Testis (tissue), 3 donors: ENCODE data around the gene ADAMTS4. TPM values are rescaled to one million over a fixed set of nuclear protein-coding genes. Genes with fewer than 3 reads are reported as not detected.

Experiments used
- DNase-seq: peaks from one replicate; pipeline ENCODE4 v3.0.0-alpha.2; 2019
- H3K27ac ChIP-seq, 2 donors: fragments of 200-600 bp; sonication (generic); one replicate each; pipeline ENCODE4 v1.5.1; 2019
- H3K27me3 ChIP-seq: fragments of 200-600 bp; sonication (generic); one replicate; pipeline ENCODE4 v1.5.1; 2019
- H3K36me3 ChIP-seq: fragments of 200-600 bp; sonication (generic); one replicate; pipeline ENCODE4 v1.5.1; 2017; ENCODE audit warnings: low read depth; ENCODE audit errors: missing control alignments
- H3K4me1 ChIP-seq: fragments of 200-600 bp; sonication (generic); one replicate; pipeline ENCODE4 v1.5.1; 2019
- H3K4me3 ChIP-seq, 2 donors: fragments of 200-600 bp; sonication (generic); one replicate each; pipeline ENCODE4 v1.5.1; 2017 to 2019
- H3K9me3 ChIP-seq: fragments of 200-600 bp; sonication (generic); one replicate; pipeline ENCODE4 v1.5.1; 2017
- POLR2A ChIP-seq: fragments of 450-650 bp; IDR thresholded peaks from one replicate; pipeline ENCODE4 v1.6.1; 2017; ENCODE audit warnings: antibody characterized with exemption, mild to moderate bottlenecking, moderate library complexity
- WGBS, 2 donors: methylation state at CpG; one replicate each; pipeline ENCODE4 v1.1.5; 2018; 5-methylcytosine and 5-hydroxymethylcytosine counted together
- intact Hi-C: fragments of 100-400 bp; cut with DNase I; formaldehyde crosslinking; loops from one replicate; pipeline ENCODE4 v1.15.1; 2023; ENCODE audit warnings: low total_unique reads
- polyA plus RNA-seq: library from polyadenylated mRNA; stranded (reverse); fragments of 350-450 nt; fragmentation: Illumina TruSeq; extraction: RNeasy Lipid Tissue Mini Kit (QIAGEN cat#74804); gene quantifications from one replicate; pipeline ENCODE4 v1.2.3, GENCODE V29; 2014; ENCODE audit warnings: low read depth, low replicate concordance; ENCODE audit not compliant: insufficient read depth
- total RNA-seq, 2 donors: library from RNA; depleted of rRNA; stranded (reverse); fragments of >200 nt; gene quantifications; one replicate each; pipeline ENCODE4 v1.2.3, GENCODE V29; 2016
- TF ChIP-seq, protein P1 (sequence below), 3 experiments: fragments of 450-650 bp in 2 of 3; fragments of 200-600 bp in 1 of 3; sonication (generic) in 1 of 3; IDR thresholded peaks; one replicate each; pipeline ENCODE4 v1.5.1; 2016 to 2019; ENCODE audit warnings: antibody characterized with exemption in 3 of 3, mild to moderate bottlenecking in 2 of 3, moderate library complexity in 1 of 3

ADAMTS4 gene
- total and polyA plus RNA-seq, 3 donors from 2014 or later = 2.4 to 3.2 (median 2.7) TPM

- intact Hi-C loops = no loop called here
- no peak overlapping the region for H3K4me3 ChIP-seq
- no peaks in the 10 kb centered on the region for H3K9me3 ChIP-seq
- H3K27ac ChIP-seq = no peak overlapping the region
- no peak for DNase-seq
- WGBS, 2 donors = 90 to 92% methylated on average over 10 of the region's 10 CpGs
- no peaks in the 10 kb centered on the region for H3K27me3 ChIP-seq
- TF ChIP-seq POLR2A = no peak
- TF ChIP-seq, protein P1, sequence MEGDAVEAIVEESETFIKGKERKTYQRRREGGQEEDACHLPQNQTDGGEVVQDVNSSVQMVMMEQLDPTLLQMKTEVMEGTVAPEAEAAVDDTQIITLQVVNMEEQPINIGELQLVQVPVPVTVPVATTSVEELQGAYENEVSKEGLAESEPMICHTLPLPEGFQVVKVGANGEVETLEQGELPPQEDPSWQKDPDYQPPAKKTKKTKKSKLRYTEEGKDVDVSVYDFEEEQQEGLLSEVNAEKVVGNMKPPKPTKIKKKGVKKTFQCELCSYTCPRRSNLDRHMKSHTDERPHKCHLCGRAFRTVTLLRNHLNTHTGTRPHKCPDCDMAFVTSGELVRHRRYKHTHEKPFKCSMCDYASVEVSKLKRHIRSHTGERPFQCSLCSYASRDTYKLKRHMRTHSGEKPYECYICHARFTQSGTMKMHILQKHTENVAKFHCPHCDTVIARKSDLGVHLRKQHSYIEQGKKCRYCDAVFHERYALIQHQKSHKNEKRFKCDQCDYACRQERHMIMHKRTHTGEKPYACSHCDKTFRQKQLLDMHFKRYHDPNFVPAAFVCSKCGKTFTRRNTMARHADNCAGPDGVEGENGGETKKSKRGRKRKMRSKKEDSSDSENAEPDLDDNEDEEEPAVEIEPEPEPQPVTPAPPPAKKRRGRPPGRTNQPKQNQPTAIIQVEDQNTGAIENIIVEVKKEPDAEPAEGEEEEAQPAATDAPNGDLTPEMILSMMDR (IDR thresholded peaks at IDR 0.05) = no peak
- no peaks in the 10 kb centered on the region for H3K36me3 ChIP-seq
- H3K4me1 ChIP-seq = peaks cover 33% of the 10 kb centered on the region
These were observed 36.0 kb downstream of the ADAMTS4 start for GRCh38 chr1:161162806-161163205.

DNA sequence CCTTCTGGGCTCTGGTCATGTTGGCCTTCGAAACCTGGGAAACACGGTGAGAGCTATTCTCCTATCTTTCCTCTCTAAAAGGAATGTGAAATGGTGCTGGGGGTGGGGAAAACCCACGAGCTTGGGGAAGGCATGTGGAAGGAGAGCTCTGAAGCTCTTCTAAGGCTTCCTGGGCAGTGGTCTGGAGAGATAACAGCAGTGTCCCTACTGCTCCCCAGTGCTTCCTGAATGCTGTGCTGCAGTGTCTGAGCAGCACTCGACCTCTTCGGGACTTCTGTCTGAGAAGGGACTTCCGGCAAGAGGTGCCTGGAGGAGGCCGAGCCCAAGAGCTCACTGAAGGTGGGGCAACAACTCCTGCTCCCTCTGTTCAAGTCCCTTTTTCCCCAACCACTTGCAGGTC is 36.8 kb downstream of the ADAMTS4 start:
- no peak overlapping the region for H3K27ac ChIP-seq
- H3K27me3 ChIP-seq = no peaks in the 10 kb centered on the region
- intact Hi-C loops = no loop called here
- no peaks in the 10 kb centered on the region for H3K36me3 ChIP-seq
- WGBS, 2 donors = 63 to 80% methylated on average over 7 of the region's 7 CpGs
- no peaks in the 10 kb centered on the region for H3K9me3 ChIP-seq
- no peak for DNase-seq
- no peak overlapping the region for H3K4me3 ChIP-seq
- peaks cover 30% of the 10 kb centered on the region for H3K4me1 ChIP-seq
- TF ChIP-seq, protein P1 (IDR thresholded peaks at IDR 0.05) = no peak
- TF ChIP-seq POLR2A = no peak

DNA sequence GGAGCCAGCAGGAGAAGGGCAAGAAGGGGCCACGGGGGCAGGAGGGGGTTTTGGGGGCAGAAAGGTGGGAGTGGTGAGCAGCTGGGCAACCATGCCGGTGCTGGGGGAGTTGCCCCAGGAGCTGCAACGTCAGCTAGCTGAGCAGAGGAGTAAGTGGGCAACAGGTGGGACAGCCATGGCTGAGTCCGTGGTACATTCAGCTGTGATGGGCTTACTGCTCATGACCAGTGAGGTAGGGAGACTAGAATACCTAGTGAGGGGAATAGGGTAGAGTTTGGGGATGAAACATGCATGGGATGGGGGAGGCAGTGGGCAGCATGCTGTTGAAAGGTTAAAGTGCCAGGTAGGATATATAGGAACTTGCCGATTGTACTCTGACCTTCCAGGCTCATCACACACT is 37.2 kb downstream of the ADAMTS4 start:
- WGBS, 2 donors = 69 to 81% methylated on average over 5 of the region's 5 CpGs
- no peak for TF ChIP-seq POLR2A
- TF ChIP-seq, protein P1 (IDR thresholded peaks at IDR 0.05) = no peak
- intact Hi-C loops = no loop called here
- no peak overlapping the region for H3K4me3 ChIP-seq
- no peak for DNase-seq
- no peaks in the 10 kb centered on the region for H3K27me3 ChIP-seq
- H3K4me1 ChIP-seq = peaks cover 29% of the 10 kb centered on the region
- H3K9me3 ChIP-seq = no peaks in the 10 kb centered on the region
- no peaks in the 10 kb centered on the region for H3K36me3 ChIP-seq
- H3K27ac ChIP-seq = no peak overlapping the region

- no peak for TF ChIP-seq POLR2A
- TF ChIP-seq, protein P1 (IDR thresholded peaks at IDR 0.05) = no peak
- WGBS, 2 donors = 82 to 90% methylated on average over 18 to 22 of the region's 22 CpGs
- H3K4me3 ChIP-seq = no peak overlapping the region
- intact Hi-C loops = no loop called here
- H3K27ac ChIP-seq = no peak overlapping the region
- no peak for DNase-seq
- H3K36me3 ChIP-seq = no peaks in the 10 kb centered on the region
- no peaks in the 10 kb centered on the region for H3K9me3 ChIP-seq
- no peaks in the 10 kb centered on the region for H3K27me3 ChIP-seq
- peaks cover 29% of the 10 kb centered on the region for H3K4me1 ChIP-seq
These were observed 38.1 kb downstream of the ADAMTS4 start for GRCh38 chr1:161160671-161161145.

GRCh38 chr1:161159913-161160243 is 39.0 kb downstream of the ADAMTS4 start:
- TF ChIP-seq, protein P1 (IDR thresholded peaks at IDR 0.05) = no peak
- TF ChIP-seq POLR2A = no peak
- peak overlapping the region; percentile 90 to 91 for H3K27ac ChIP-seq
- no peaks in the 10 kb centered on the region for H3K36me3 ChIP-seq
- intact Hi-C loops = no loop called here
- peaks cover 33% of the 10 kb centered on the region for H3K4me1 ChIP-seq
- DNase-seq = no peak
- H3K4me3 ChIP-seq = peak overlapping the region; percentile 85 to 88
- WGBS, 2 donors = 1 to 2% methylated on average over 11 of the region's 11 CpGs
- no peaks in the 10 kb centered on the region for H3K27me3 ChIP-seq
- H3K9me3 ChIP-seq = no peaks in the 10 kb centered on the region
